Chondrocyte (in vitro differentiated cells): ENCODE data around the gene JAM3. TPM values are rescaled to one million over a fixed set of nuclear protein-coding genes. Genes with fewer than 3 reads are reported as not detected.

Experiments used
- DNase-seq: peaks from one replicate; pipeline ENCODE4 v3.0.0; 2021; ENCODE audit warnings: mixed read lengths, low spot score
- H3K27ac Mint-ChIP-seq: one replicate; pipeline ENCODE4 v1.8.0; 2021; ENCODE audit warnings: mild to moderate bottlenecking, moderate library complexity, mixed read lengths; ENCODE audit not compliant: unreplicated experiment
- H3K27me3 Mint-ChIP-seq: 2 replicates; pipeline ENCODE4 v1.8.0; 2021; ENCODE audit warnings: low read depth, mixed read lengths
- H3K36me3 Mint-ChIP-seq: 2 replicates; pipeline ENCODE4 v1.8.0; 2021; ENCODE audit warnings: low read depth, mixed read lengths
- H3K4me1 Mint-ChIP-seq: 2 replicates; pipeline ENCODE4 v1.8.0; 2021; ENCODE audit warnings: low read depth, mild to moderate bottlenecking, mixed read lengths
- H3K4me3 Mint-ChIP-seq: one replicate; pipeline ENCODE4 v1.8.0; 2021; ENCODE audit warnings: mild to moderate bottlenecking, moderate library complexity, mixed read lengths; ENCODE audit not compliant: unreplicated experiment
- H3K9me3 Mint-ChIP-seq: 2 replicates; pipeline ENCODE4 v1.8.0; 2021; ENCODE audit warnings: low read depth, mixed read lengths
- total RNA-seq: library from RNA; stranded (reverse); gene quantifications from 3 replicates; pipeline ENCODE4 v1.2.1, GENCODE V29; 2021
- TF ChIP-seq, protein P1 (sequence below): fragments of 200-600 bp; sonication (generic); IDR thresholded peaks from 2 replicates; pipeline ENCODE4 v1.5.0; 2021; ENCODE audit warnings: antibody characterized with exemption, mild to moderate bottlenecking, moderate library complexity

Gene JAM3
- total RNA-seq, 1 donor from 2014 or later, result 105 TPM

DNA sequence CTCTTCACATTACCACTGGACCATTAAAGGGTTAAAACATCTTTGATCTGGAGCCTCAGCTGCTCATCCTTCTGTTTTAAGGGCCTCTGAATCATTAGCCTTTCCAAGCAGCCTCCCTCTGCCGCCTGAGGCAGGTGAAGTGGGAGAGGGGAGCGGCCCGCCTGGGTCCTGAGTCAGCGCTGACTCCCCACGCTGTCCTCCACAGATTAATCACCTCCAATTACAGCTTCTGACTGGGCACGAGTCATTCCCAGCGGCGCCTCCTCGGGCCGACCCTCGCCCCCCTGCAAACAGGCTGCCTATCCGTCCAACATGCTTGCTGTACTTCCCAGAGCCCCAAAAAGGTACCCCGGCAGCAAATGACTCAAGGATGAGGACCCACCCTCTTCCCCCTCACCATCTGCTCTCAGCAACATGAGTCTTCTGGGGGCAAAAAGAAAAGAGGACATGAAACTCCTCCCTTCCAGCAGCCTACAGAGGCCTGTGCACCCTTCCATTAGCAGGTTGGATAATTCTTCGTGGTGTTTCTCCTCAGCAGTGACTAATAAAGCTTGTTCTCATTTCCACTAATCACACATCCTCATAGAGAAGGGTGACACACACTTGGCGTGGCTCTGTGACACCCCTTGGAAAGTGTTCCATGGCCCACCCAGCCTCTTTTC is 44.3 kb upstream of the JAM3 start:
- H3K27ac Mint-ChIP-seq, result no peak overlapping the region
- DNase-seq, result no peak

DNA sequence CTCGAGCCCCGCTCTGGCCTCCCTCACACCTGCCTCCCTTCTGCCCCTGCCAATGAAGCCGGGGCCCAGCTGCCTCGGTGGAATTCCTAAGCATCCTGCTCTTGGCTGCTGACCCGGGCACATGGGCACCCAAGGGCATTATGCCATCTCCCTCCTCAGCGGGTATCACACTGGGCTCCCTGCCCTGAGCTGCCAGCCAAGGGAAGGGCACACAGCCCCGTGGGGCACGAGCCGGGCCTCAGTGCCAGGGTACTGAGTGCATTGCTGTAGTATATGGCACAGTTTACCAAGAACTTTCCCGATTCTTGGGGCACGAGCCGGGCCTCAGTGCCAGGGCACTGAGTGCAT is 43.8 kb upstream of the JAM3 start:
- peaks cover 43% of the 10 kb centered on the region for H3K27me3 Mint-ChIP-seq
- DNase-seq, result no peak
- no peak overlapping the region for H3K4me3 Mint-ChIP-seq
- TF ChIP-seq, protein P1, sequence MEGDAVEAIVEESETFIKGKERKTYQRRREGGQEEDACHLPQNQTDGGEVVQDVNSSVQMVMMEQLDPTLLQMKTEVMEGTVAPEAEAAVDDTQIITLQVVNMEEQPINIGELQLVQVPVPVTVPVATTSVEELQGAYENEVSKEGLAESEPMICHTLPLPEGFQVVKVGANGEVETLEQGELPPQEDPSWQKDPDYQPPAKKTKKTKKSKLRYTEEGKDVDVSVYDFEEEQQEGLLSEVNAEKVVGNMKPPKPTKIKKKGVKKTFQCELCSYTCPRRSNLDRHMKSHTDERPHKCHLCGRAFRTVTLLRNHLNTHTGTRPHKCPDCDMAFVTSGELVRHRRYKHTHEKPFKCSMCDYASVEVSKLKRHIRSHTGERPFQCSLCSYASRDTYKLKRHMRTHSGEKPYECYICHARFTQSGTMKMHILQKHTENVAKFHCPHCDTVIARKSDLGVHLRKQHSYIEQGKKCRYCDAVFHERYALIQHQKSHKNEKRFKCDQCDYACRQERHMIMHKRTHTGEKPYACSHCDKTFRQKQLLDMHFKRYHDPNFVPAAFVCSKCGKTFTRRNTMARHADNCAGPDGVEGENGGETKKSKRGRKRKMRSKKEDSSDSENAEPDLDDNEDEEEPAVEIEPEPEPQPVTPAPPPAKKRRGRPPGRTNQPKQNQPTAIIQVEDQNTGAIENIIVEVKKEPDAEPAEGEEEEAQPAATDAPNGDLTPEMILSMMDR, result no peak
- no peaks in the 10 kb centered on the region for H3K9me3 Mint-ChIP-seq
- H3K4me1 Mint-ChIP-seq, result no peaks in the 10 kb centered on the region
- H3K27ac Mint-ChIP-seq, result no peak overlapping the region
- no peaks in the 10 kb centered on the region for H3K36me3 Mint-ChIP-seq

More for the DNA sequence above, 44.3 kb upstream of the JAM3 start:
- Mint-ChIP-seq H3K4me1 (no peaks in the 10 kb centered on the region), H3K9me3 (no peaks in the 10 kb centered on the region), H3K4me3 (no peak overlapping the region), H3K36me3 (no peaks in the 10 kb centered on the region), H3K27me3 (peaks cover 43% of the 10 kb centered on the region)
- TF ChIP-seq, protein P1, result no peak

DNA sequence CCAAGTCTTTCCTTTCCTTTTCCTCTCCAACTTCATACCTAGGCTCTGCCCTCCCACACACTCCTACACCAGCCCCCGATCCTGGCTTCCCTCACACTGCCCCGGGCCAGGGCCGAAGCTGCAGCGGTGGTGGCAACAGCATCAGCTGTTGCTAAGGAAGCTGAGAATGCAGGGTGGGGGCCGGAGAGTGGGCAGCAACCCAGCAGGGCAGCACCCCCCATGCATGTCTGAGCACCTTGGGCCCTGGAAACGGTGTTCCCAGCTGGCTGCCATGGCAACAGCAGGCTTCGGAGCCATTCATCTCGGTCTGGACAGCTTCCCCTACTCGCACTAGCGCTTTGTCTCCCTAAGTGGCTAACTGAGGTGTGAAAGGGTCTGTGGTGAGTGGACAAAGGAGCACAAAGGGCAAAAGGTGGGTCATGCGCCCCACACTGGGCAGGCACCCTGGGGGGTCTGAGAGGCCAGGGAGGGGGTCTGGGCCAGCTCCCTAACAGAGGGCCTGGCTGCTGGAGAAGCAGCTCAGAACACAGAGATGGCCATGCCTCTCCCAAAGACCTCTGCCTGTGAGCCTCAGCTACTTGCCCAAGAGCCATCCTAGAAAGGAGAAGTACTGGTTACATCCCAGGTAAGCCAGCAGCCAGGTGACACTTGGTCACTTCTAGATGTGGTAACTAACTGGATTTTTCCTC is 42.1 kb upstream of the JAM3 start:
- DNase-seq, result no peak
- TF ChIP-seq, protein P1, result no peak
- Mint-ChIP-seq H3K36me3 (no peaks in the 10 kb centered on the region), H3K27me3 (peaks cover 56% of the 10 kb centered on the region), H3K4me1 (no peaks in the 10 kb centered on the region), H3K4me3 (no peak overlapping the region), H3K27ac (no peak overlapping the region), H3K9me3 (no peaks in the 10 kb centered on the region)

DNA sequence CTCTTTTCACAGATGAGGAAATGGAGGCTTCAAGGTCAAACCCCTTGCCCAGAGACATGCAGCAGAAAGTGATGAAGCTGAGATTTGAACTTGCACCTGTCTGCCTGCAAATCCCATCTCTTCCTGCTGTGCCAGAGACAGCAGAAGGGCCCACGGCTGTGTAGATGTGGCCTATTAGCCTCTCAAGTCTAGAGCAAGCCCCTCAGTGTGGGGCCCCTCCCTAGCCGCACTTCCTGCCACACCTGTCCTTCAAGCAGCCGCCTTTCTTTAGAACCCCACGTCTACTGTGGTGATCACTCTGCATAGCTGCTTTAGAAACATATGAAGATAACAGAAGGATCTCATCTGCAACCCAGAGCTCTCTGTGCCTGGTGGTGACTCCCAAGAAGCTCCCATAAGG is 41.2 kb upstream of the JAM3 start:
- Mint-ChIP-seq H3K9me3 (no peaks in the 10 kb centered on the region), H3K27ac (no peak overlapping the region), H3K4me1 (no peaks in the 10 kb centered on the region), H3K36me3 (no peaks in the 10 kb centered on the region), H3K27me3 (peaks cover 56% of the 10 kb centered on the region), H3K4me3 (no peak overlapping the region)
- no peak for DNase-seq
- TF ChIP-seq, protein P1, result no peak

DNA sequence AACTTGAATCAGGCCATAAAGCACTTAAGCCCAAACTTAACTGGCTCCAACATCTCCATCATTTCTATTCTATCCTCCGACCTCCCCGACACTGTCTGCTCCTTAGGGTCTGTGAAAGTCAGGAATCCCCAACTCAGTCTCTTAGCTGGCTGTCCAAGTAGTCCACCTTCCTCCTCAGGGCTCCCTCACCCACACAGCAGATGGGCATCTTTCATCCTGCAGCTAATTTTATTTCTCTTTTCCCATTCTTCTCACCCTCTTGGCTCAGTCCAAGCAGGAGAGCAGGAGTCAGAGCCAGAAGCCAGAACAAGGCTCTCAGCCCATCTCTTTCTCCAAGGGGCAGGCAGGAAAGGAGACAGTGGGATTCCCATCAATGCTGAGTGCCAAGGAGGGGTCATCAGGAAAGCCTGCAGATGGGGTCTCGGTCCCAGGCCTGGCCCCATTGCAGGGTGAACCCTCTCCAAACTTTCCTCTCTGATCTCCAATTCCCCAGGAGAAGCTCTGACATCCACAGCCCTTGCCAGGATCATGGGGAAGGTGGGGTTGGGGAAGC is 40.4 kb upstream of the JAM3 start:
- DNase-seq, result no peak
- H3K27me3 Mint-ChIP-seq, result peaks cover 56% of the 10 kb centered on the region

More for the DNA sequence above, 40.4 kb upstream of the JAM3 start:
- H3K27ac Mint-ChIP-seq, result no peak overlapping the region
- TF ChIP-seq, protein P1, result no peak
- H3K4me1 Mint-ChIP-seq, result peaks cover under 1% of the 10 kb centered on the region
- no peak overlapping the region for H3K4me3 Mint-ChIP-seq
- H3K36me3 Mint-ChIP-seq, result no peaks in the 10 kb centered on the region
- H3K9me3 Mint-ChIP-seq, result no peaks in the 10 kb centered on the region
